Activated CD4-positive, alpha-beta T cell treated with anti-CD3 and anti-CD28 coated beads, Interleukin-2, amount 50 U/mL, for 24 hours (primary cell): ENCODE measurements around the gene XIRP2.

Experiments used
- DNase-seq, 2 donors: peaks; one replicate each; pipeline ENCODE4 v3.0.0-alpha.2; 2020; ENCODE audit warnings: low read depth in 1 of 2, low spot score in 1 of 2

The XIRP2 gene

GRCh38 chr2:166926657-166927056 lies 38.4 kb downstream of the XIRP2 start:
- no peak for DNase-seq

- no peak for DNase-seq
Observed at GRCh38 chr2:166932032-166932431, 43.8 kb downstream of the XIRP2 start.

GRCh38 chr2:166934817-166935216 lies 46.5 kb downstream of the XIRP2 start:
- DNase-seq = no peak

- DNase-seq = no peak
Observed at GRCh38 chr2:166942377-166942776, 54.1 kb downstream of the XIRP2 start.

- DNase-seq = no peak
Observed at GRCh38 chr2:166944909-166945308, 56.6 kb downstream of the XIRP2 start.

- no peak for DNase-seq
Observed at GRCh38 chr2:166957686-166958085, 69.4 kb downstream of the XIRP2 start.

- DNase-seq = no peak
Observed at GRCh38 chr2:166958986-166959481, 70.8 kb downstream of the XIRP2 start.

- DNase-seq = no peak
Observed at GRCh38 chr2:166959556-166959955, 71.3 kb downstream of the XIRP2 start.

GRCh38 chr2:166960702-166961270 lies 72.5 kb downstream of the XIRP2 start:
- DNase-seq = no peak

- DNase-seq = no peak
Observed at GRCh38 chr2:166961933-166962332, 73.7 kb downstream of the XIRP2 start.

GRCh38 chr2:166969486-166969885 lies 81.2 kb downstream of the XIRP2 start:
- no peak for DNase-seq

GRCh38 chr2:166972002-166972401 lies 83.7 kb downstream of the XIRP2 start:
- no peak for DNase-seq

- no peak for DNase-seq
Observed at GRCh38 chr2:166972418-166972817, 84.1 kb downstream of the XIRP2 start.

GRCh38 chr2:166984188-166984587 lies 95.9 kb downstream of the XIRP2 start:
- DNase-seq = no peak

GRCh38 chr2:166984797-166985196 lies 96.5 kb downstream of the XIRP2 start:
- no peak for DNase-seq

- no peak for DNase-seq
Observed at GRCh38 chr2:166994588-166995336, 106.5 kb downstream of the XIRP2 start.

- no peak for DNase-seq
Observed at GRCh38 chr2:166996465-166996864, 108.2 kb downstream of the XIRP2 start.

GRCh38 chr2:167001165-167001564 lies 112.9 kb downstream of the XIRP2 start:
- no peak for DNase-seq

- DNase-seq = no peak
Observed at GRCh38 chr2:167005096-167005495, 116.8 kb downstream of the XIRP2 start.

- no peak for DNase-seq
Observed at GRCh38 chr2:167013227-167013626, 124.9 kb downstream of the XIRP2 start.

- DNase-seq = no peak
Observed at GRCh38 chr2:167015806-167016205, 127.5 kb downstream of the XIRP2 start.

GRCh38 chr2:167017021-167017420 lies 128.7 kb downstream of the XIRP2 start:
- no peak for DNase-seq

- no peak for DNase-seq
Observed at GRCh38 chr2:167018590-167018989, 130.3 kb downstream of the XIRP2 start.
